Thoracic aorta endothelial cell (primary cell): Measurements from ENCODE around the gene CABP4. TPM values are rescaled to one million over a fixed set of nuclear protein-coding genes. Genes with fewer than 3 reads are reported as not detected.

ENCODE experiments used
- small RNA-seq: library from RNA; depleted of rRNA; stranded (forward); fragments of <200 nt; gene quantifications from one replicate; pipeline ENCODE3, GENCODE V24; 2012
- total RNA-seq: library from RNA; depleted of rRNA; stranded (reverse); fragments of >200 nt; gene quantifications from 2 replicates; pipeline ENCODE4 v1.2.3, GENCODE V29; 2012

CABP4 gene
- total RNA-seq = 0.65 and 1.1 TPM in 2 replicates

DNA sequence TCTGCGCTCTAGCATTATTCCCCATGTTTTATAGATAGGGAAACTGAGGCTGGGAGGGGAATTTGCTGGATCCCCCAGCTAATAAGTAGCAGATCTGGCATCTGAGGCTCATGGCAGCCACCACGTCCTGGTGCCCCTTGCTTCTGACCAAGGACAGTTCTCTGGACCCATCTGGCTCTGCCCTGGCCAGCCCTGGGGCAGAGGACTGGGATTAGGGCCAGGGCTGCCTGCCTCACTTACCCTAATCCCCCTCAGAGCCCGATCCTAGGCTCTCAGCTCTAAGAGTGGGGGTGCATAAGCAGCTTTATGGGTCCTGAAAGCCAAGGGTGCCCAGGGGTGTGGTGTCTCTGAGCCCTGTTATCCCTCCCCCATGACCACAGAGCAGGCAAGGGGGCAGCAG is at the start of gene CABP4:
CABP4 (plus strand) TSS at position 301 of the 400 bp plus-strand sequence; CDS start at position 371, 70 bp downstream.

DNA sequence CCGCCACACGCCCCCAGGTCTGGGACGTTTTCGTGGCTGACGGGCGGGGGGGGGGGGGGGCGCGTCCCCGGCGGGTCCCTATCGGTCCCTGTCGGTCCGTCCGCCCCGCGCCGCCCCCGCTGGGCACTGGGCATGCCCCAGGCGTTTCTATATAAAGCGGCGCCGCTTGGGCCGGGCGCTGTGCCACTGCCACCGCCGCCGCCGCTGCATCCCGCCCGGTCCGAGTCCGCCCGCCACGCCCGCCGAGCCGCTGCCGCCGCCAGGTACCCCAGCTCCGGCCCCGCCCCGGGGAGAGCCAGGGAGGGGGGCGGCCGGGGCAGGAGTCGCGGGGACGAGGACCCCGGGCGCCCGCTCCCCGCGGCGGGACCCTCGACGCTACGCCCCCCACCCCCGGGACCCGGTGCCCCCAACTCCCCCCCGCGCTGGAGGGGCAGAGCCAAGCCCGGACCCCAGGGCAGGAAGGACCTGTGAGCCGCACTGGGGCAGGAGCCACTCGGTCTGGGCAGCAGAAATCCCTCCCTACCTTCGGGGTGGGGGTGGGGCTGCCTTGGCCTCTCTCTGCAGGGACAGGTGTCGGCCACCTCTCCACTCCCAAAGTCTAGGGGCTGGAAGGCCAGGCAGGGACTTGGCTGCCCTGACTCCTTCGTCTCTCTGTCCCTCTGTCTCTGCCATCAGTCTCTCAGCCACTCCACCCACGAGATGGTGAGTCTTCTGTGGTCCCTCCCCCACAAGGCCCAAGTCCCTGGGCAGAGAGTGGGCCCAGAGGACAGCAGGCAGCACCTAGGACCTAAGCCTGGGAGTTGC is 39.5 kb upstream of the CABP4 start, which contains the start of gene CARNS1:
CARNS1 (plus strand) TSS at position 178 of the 804 bp plus-strand sequence; CDS start at position 700, 522 bp downstream.

GRCh38 chr11:67428052-67429001 is 26.8 kb upstream of the CABP4 start, which contains the start of gene RPS6KB2:
TSS of gene RPS6KB2 (plus strand) at chr11:67428494. CDS start at chr11:67428546, 52 bp downstream.

GRCh38 chr11:67437082-67437808 is 17.9 kb upstream of the CABP4 start, which contains the start of gene PTPRCAP:
TSS of gene PTPRCAP (minus strand) at chr11:67437682. CDS start at chr11:67437619, 63 bp downstream.

DNA sequence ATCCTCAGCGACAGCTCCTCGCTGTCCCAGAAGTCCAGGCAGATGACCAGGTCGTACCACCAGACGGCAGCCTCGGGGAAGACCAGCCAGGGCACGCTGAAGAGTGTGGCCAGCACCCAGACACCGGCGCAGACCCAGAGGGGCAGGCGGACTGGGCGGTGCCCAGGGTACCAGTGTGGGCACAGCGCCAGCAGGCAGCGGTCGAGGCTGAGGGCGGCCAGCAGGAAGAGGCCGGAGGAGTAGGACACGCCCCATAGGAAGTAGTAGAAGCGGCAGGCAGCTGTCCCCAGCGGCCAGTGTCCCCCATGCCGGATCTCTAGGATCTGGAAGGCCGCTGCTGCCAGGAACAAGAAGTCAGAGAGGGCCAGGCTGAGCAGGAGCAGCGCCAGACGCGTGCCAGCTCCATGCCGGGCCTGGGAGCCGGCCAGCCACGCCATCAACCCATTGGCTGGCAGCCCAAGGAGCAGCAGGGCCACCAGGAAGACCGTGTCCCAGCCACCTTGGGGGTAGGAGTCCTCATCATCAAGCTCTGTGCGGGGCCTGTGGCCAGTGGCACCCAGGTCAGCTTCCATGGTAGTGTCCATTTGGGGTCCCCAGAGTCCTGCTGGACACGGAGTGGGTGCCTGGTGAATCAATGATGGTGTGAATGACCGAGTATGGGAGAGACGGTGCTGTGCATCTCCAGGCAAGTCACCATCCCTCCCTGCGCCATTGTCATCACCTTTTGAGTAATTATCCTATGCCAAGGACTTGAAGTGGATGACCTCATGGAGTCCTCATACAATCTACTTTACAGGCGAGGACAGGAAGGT is 2.8 kb upstream of the CABP4 start, which contains the start of gene GPR152:
GPR152 (minus strand) TSS at position 589 of the 812 bp plus-strand sequence; CDS start at position 584, 5 bp downstream.

GRCh38 chr11:67468759-67469507 is 13.8 kb downstream of the CABP4 start, which contains the start of gene TMEM134:
TSS of gene TMEM134 (minus strand) at chr11:67469251. CDS start at chr11:67469192, 59 bp downstream.

GRCh38 chr11:67482827-67483798 is 28.0 kb downstream of the CABP4 start, which contains the start of gene AIP:
TSS of gene AIP (plus strand) at chr11:67483026. CDS start at chr11:67483159, 133 bp downstream.

GRCh38 chr11:67504950-67505581 is 49.9 kb downstream of the CABP4 start, which contains the start of gene PITPNM1:
TSS of gene PITPNM1 (minus strand) at chr11:67505363. CDS start at chr11:67504180, 1,183 bp downstream.

DNA sequence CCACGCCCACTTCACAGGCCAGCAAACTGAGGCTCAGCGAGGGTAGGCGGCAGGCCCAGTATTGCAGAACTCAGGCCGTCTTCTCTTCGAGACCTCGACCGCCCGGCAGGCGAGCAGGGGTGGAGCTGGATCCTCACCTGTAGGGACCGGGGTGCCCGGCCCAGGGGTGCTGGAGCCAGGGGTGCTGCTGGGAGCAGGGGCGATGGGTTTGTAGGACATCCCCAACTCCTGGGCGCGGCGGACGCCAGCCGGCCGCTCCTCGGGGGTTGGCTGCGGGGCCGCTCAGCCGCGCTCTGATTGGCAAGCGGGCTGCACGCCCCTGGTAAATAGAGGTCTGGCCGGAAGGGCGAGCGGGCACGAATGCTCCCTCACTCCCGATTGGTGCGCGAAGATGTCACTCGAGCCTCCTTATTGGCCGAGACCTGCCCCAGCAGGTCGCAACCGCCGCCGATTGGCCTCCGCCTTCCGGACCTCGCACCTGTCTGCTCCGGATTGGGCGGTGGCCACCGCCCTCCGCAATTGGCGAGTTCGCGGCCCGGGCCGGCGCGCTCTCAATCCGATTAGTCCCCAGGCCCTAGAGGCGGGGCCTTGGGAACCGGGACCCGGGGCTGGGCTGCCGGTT is 52.8 kb downstream of the CABP4 start, which contains the start of gene CDK2AP2:
CDK2AP2 (minus strand) TSS at position 299 of the 622 bp plus-strand sequence; CDS start at position 219, 80 bp downstream.

Small RNA genes lying within 50 kb of the gene (small RNA-seq; reads per million reads assigned to genes)
- gene MIR6752 = not detected

Other genes starting within 250 kb of the CABP4 start
- gene GRK2, start 188.9 kb upstream of the CABP4 start, total RNA-seq = 29.1 and 39.3 TPM in 2 replicates
- 22.1 and 23.5 TPM in 2 replicates for gene ANKRD13D, start 166.1 kb upstream of the CABP4 start, total RNA-seq
- gene SSH3, start 151.8 kb upstream of the CABP4 start, total RNA-seq = 8.2 and 9.0 TPM in 2 replicates
- 37.9 and 45.9 TPM in 2 replicates for gene POLD4, start 101.8 kb upstream of the CABP4 start, total RNA-seq
- gene CLCF1, start 81.8 kb upstream of the CABP4 start, total RNA-seq = 2.3 and 2.9 TPM in 2 replicates
- gene RAD9A, start 63.4 kb upstream of the CABP4 start, total RNA-seq = 4.4 and 6.7 TPM in 2 replicates
- gene PPP1CA, start 53.5 kb upstream of the CABP4 start, total RNA-seq = 200 and 207 TPM in 2 replicates
- gene TBC1D10C, start 51.3 kb upstream of the CABP4 start, total RNA-seq = not detected in 2 replicates
- gene CARNS1, start 39.7 kb upstream of the CABP4 start, total RNA-seq = 0.13 and 0.22 TPM in 2 replicates
- gene RPS6KB2, start 26.9 kb upstream of the CABP4 start, total RNA-seq = 39.9 and 47.4 TPM in 2 replicates
- 0.27 and 0.93 TPM in 2 replicates for gene PTPRCAP, start 17.7 kb upstream of the CABP4 start, total RNA-seq
- 84.4 and 99.6 TPM in 2 replicates for gene CORO1B, start 11.9 kb upstream of the CABP4 start, total RNA-seq
- gene GPR152, start 2.6 kb upstream of the CABP4 start, total RNA-seq = not detected in 2 replicates
- gene TMEM134, start 13.9 kb downstream of the CABP4 start, total RNA-seq = 19.4 and 20.2 TPM in 2 replicates
- 34.6 and 37.0 TPM in 2 replicates for gene AIP, start 27.7 kb downstream of the CABP4 start, total RNA-seq
- gene PITPNM1, start 50.0 kb downstream of the CABP4 start, total RNA-seq = 10.1 and 16.3 TPM in 2 replicates
- 21.1 and 22.7 TPM in 2 replicates for gene CDK2AP2, start 52.8 kb downstream of the CABP4 start, total RNA-seq
- not detected in 2 replicates for gene CABP2, start 68.1 kb downstream of the CABP4 start, total RNA-seq
- 635 and 696 TPM in 2 replicates for gene GSTP1, start 128.5 kb downstream of the CABP4 start, total RNA-seq
- 156 and 162 TPM in 2 replicates for gene NDUFV1, start 151.6 kb downstream of the CABP4 start, total RNA-seq
- gene NUDT8, start 174.6 kb downstream of the CABP4 start, total RNA-seq = 9.6 and 12.3 TPM in 2 replicates
- not detected in 2 replicates for gene TBX10, start 184.4 kb downstream of the CABP4 start, total RNA-seq
- not detected in 2 replicates for gene ACY3, start 195.4 kb downstream of the CABP4 start, total RNA-seq
- gene ALDH3B2, start 219.3 kb downstream of the CABP4 start, total RNA-seq = not detected in 2 replicates